ENCODE data around the gene INSIG1.

The INSIG1 gene

DNA sequence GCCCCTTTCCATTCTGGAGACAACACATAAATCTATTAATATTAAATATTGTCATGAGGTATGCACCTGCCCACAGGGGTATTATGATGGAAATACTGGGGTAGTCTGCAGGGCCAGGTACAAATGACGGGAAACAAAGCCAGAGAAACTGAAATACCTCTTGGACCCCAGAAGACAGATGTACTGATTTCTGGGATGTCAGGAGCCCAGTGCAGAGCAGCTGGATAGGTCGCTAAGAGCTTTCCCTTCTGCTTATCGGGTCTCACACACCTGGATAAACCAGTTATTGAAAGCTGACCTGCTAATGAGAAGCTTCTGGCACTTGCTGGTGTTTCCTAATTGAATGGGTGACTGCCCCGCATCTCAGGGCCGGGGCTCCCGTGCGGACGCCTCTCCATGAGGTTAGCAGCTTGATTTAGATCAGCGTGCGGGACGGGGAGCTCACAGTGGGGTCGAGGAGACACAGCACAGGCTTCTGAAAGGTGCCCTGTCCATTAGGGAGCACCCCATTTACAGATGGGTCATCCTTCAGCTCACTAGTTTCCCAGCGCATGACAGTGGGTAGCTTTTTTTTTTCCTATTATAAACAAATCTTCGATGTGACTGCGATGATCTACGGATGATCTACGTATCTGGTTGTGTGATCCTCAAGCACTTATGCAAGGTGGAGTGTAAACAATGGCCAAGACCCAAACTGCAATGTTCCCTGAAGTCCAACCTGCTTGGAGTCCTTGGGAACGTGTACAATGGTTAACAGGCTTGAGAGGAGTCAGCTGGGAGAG is 1.5 kb upstream of the INSIG1 start:
- H3K4me3 ChIP-seq (ENCODE audit: low read length, poor library complexity, severe bottlenecking): peak overlapping the region; percentile 84

DNA sequence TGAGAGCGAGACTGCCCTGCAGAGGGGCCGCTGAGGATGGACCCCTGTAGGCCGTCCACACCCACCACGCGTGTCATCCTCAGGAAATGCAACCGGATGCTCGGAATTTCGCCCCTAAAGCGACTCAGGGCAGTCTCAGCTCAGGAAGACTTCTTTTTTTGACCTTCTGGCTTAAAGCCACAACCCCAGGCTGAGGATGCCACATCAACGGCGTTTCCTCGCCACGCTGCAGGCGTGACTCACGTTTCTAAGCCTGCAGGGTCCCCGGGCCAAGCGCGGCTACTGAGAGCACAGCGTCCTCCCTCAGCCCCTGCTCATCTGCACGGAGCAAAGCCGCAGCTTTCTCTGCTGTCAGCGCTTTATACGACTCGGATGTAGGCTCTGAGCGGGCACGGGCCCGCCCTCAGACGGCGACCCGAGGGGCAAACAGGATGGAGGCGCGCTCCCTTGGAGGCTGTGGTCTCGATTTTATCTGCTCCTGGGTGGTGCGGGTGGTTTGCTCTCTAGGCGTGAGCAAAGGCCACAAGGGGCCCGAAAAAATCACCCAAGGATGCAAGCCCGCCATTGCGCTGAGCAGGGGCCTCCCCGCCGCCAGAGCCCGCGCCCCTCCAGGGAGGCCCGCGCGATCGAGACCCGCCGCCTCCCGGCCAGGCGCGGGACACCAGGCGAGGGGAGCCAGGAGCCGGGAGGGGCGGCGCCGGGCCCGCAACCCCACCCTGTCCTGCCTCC is 726 bp upstream of the INSIG1 start:
- Histone ChIP-seq H2AFZ (ENCODE audit: low read length) (no peak overlapping the region), H3K36me3 (ENCODE audit: insufficient read depth, low read length) (peaks cover 25% of the 10 kb centered on the region), H3K4me2 (ENCODE audit: low read depth, low read length, poor library complexity, severe bottlenecking) (peak overlapping the region; percentile 96), H4K20me1 (ENCODE audit: insufficient read depth, low read length, poor library complexity, severe bottlenecking) (peaks cover 41% of the 10 kb centered on the region), H3K4me1 (ENCODE audit: insufficient read depth, low read length, poor library complexity, severe bottlenecking) (peaks cover 57% of the 10 kb centered on the region), H3F3A (ENCODE audit: low read depth) (no peaks in the 10 kb centered on the region; the same call in none of the 2 replicates), H3K79me2 (ENCODE audit: insufficient read depth, low read length) (peaks cover 70% of the 10 kb centered on the region), H3K9me2 (replicated peaks; ENCODE audit: low read depth, low read length) (no peaks in the 10 kb centered on the region), H3K4me3 (ENCODE audit: low read length, poor library complexity, severe bottlenecking) (peak overlapping the region; percentile 84), H3K9me3 (ENCODE audit: insufficient read depth, low read depth, low read length) (no peaks in the 10 kb centered on the region), H3K27me3 (ENCODE audit: insufficient read depth, low read length, poor library complexity, severe bottlenecking) (peaks cover 8% of the 10 kb centered on the region), H3K9ac (ENCODE audit: low read depth, low read length, poor library complexity, severe bottlenecking) (peak overlapping the region; percentile 91)
- no peak for TF ChIP-seq EZH2phosphoT487 (IDR thresholded peaks at IDR 0.05; ENCODE audit: borderline replicate concordance)
- TF ChIP-seq, protein P1, sequence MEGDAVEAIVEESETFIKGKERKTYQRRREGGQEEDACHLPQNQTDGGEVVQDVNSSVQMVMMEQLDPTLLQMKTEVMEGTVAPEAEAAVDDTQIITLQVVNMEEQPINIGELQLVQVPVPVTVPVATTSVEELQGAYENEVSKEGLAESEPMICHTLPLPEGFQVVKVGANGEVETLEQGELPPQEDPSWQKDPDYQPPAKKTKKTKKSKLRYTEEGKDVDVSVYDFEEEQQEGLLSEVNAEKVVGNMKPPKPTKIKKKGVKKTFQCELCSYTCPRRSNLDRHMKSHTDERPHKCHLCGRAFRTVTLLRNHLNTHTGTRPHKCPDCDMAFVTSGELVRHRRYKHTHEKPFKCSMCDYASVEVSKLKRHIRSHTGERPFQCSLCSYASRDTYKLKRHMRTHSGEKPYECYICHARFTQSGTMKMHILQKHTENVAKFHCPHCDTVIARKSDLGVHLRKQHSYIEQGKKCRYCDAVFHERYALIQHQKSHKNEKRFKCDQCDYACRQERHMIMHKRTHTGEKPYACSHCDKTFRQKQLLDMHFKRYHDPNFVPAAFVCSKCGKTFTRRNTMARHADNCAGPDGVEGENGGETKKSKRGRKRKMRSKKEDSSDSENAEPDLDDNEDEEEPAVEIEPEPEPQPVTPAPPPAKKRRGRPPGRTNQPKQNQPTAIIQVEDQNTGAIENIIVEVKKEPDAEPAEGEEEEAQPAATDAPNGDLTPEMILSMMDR (conservative IDR thresholded peaks at IDR 0.05; ENCODE audit: low read length): 0 out of 2 replicates have a peak, but pooled peaks have one; percentile 23

More for the DNA sequence above, 1.5 kb upstream of the INSIG1 start:
- Histone ChIP-seq H3K36me3 (ENCODE audit: insufficient read depth, low read length) (peaks cover 20% of the 10 kb centered on the region), H3F3A (ENCODE audit: low read depth) (no peaks in the 10 kb centered on the region; the same call in none of the 2 replicates), H3K27me3 (ENCODE audit: insufficient read depth, low read length, poor library complexity, severe bottlenecking) (peaks cover 8% of the 10 kb centered on the region), H4K20me1 (ENCODE audit: insufficient read depth, low read length, poor library complexity, severe bottlenecking) (peaks cover 34% of the 10 kb centered on the region), H3K9ac (ENCODE audit: low read depth, low read length, poor library complexity, severe bottlenecking) (peak overlapping the region; percentile 91), H3K4me2 (ENCODE audit: low read depth, low read length, poor library complexity, severe bottlenecking) (peak overlapping the region; percentile 96), H3K9me2 (replicated peaks; ENCODE audit: low read depth, low read length) (no peaks in the 10 kb centered on the region), H3K79me2 (ENCODE audit: insufficient read depth, low read length) (peaks cover 62% of the 10 kb centered on the region), H3K4me1 (ENCODE audit: insufficient read depth, low read length, poor library complexity, severe bottlenecking) (peaks cover 57% of the 10 kb centered on the region), H3K9me3 (ENCODE audit: insufficient read depth, low read depth, low read length) (no peaks in the 10 kb centered on the region), H2AFZ (ENCODE audit: low read length) (no peak overlapping the region)
- TF ChIP-seq, protein P1 (conservative IDR thresholded peaks at IDR 0.05; ENCODE audit: low read length): no peak
- TF ChIP-seq EZH2phosphoT487 (IDR thresholded peaks at IDR 0.05; ENCODE audit: borderline replicate concordance): no peak

DNA sequence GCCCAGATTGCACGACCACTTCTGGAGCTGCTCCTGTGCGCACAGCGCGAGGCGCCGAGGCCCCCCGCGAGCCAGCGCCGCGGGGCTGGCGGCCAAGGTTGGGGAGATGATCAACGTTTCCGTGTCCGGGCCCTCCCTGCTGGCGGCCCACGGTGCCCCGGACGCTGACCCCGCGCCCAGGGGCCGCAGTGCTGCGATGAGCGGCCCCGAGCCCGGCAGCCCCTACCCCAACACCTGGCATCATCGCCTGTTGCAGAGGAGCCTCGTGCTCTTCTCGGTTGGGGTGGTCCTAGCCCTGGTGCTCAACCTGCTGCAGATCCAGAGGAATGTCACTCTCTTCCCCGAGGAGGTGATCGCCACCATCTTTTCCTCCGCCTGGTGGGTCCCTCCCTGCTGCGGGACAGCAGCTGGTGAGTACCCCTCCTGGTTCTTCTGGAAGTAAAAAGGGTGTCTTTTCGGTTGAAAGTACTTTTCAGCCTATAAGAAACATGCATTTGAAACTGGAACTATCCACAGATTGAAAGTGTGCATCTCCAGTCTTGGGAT is 683 bp downstream of the INSIG1 start:
- Histone ChIP-seq H3K36me3 (ENCODE audit: insufficient read depth, low read length) (peaks cover 40% of the 10 kb centered on the region), H3F3A (ENCODE audit: low read depth) (no peaks in the 10 kb centered on the region; the same call in none of the 2 replicates), H3K9me3 (ENCODE audit: insufficient read depth, low read depth, low read length) (no peaks in the 10 kb centered on the region), H4K20me1 (ENCODE audit: insufficient read depth, low read length, poor library complexity, severe bottlenecking) (peaks cover 55% of the 10 kb centered on the region), H3K9me2 (replicated peaks; ENCODE audit: low read depth, low read length) (no peaks in the 10 kb centered on the region), H2AFZ (ENCODE audit: low read length) (no peak overlapping the region), H3K4me3 (ENCODE audit: low read length, poor library complexity, severe bottlenecking) (peak overlapping the region; percentile 84), H3K27me3 (ENCODE audit: insufficient read depth, low read length, poor library complexity, severe bottlenecking) (peaks cover 8% of the 10 kb centered on the region), H3K9ac (ENCODE audit: low read depth, low read length, poor library complexity, severe bottlenecking) (peak overlapping the region; percentile 100), H3K79me2 (ENCODE audit: insufficient read depth, low read length) (peaks cover 84% of the 10 kb centered on the region), H3K4me1 (ENCODE audit: insufficient read depth, low read length, poor library complexity, severe bottlenecking) (peaks cover 71% of the 10 kb centered on the region), H3K4me2 (ENCODE audit: low read depth, low read length, poor library complexity, severe bottlenecking) (peak overlapping the region; percentile 73)
- no peak for TF ChIP-seq EZH2phosphoT487 (IDR thresholded peaks at IDR 0.05; ENCODE audit: borderline replicate concordance)
- TF ChIP-seq, protein P1 (conservative IDR thresholded peaks at IDR 0.05; ENCODE audit: low read length): no peak

Measured in Loucy (cell line).